ENCODE measurements around the gene LRMDA.

Gene LRMDA

GRCh38 chr10:76444034-76444800 lies 1012.8 kb downstream of the LRMDA start:
- DNase-seq (ENCODE audit: low read depth), result no peak

- no peak for DNase-seq (ENCODE audit: low read depth)
Observed at GRCh38 chr10:76447578-76447977, 1016.2 kb downstream of the LRMDA start.

- DNase-seq (ENCODE audit: low read depth), result no peak
Observed at GRCh38 chr10:76451911-76452310, 1020.5 kb downstream of the LRMDA start.

- DNase-seq (ENCODE audit: low read depth), result no peak
Observed at GRCh38 chr10:76453332-76453731, 1021.9 kb downstream of the LRMDA start.

GRCh38 chr10:76453997-76454396 lies 1022.6 kb downstream of the LRMDA start:
- DNase-seq (ENCODE audit: low read depth), result no peak

- DNase-seq (ENCODE audit: low read depth), result no peak
Observed at GRCh38 chr10:76454506-76455140, 1023.2 kb downstream of the LRMDA start.

GRCh38 chr10:76456197-76456596 lies 1024.8 kb downstream of the LRMDA start:
- DNase-seq (ENCODE audit: low read depth), result no peak

GRCh38 chr10:76459016-76459730 lies 1027.7 kb downstream of the LRMDA start:
- no peak for DNase-seq (ENCODE audit: low read depth)

GRCh38 chr10:76461024-76461423 lies 1029.6 kb downstream of the LRMDA start:
- no peak for DNase-seq (ENCODE audit: low read depth)

- no peak for DNase-seq (ENCODE audit: low read depth)
Observed at GRCh38 chr10:76463111-76463510, 1031.7 kb downstream of the LRMDA start.

- no peak for DNase-seq (ENCODE audit: low read depth)
Observed at GRCh38 chr10:76466836-76467503, 1035.5 kb downstream of the LRMDA start.

- no peak for DNase-seq (ENCODE audit: low read depth)
Observed at GRCh38 chr10:76469675-76470074, 1038.3 kb downstream of the LRMDA start.

GRCh38 chr10:76479103-76479790 lies 1047.8 kb downstream of the LRMDA start:
- DNase-seq (ENCODE audit: low read depth), result no peak

- no peak for DNase-seq (ENCODE audit: low read depth)
Observed at GRCh38 chr10:76481178-76481577, 1049.8 kb downstream of the LRMDA start.

GRCh38 chr10:76487582-76487981 lies 1056.2 kb downstream of the LRMDA start:
- no peak for DNase-seq (ENCODE audit: low read depth)

- DNase-seq (ENCODE audit: low read depth), result no peak
Observed at GRCh38 chr10:76488602-76489001, 1057.2 kb downstream of the LRMDA start.

GRCh38 chr10:76491216-76491615 lies 1059.8 kb downstream of the LRMDA start:
- no peak for DNase-seq (ENCODE audit: low read depth)

- no peak for DNase-seq (ENCODE audit: low read depth)
Observed at GRCh38 chr10:76492026-76492425, 1060.6 kb downstream of the LRMDA start.

GRCh38 chr10:76492678-76493472 lies 1061.5 kb downstream of the LRMDA start:
- DNase-seq (ENCODE audit: low read depth), result no peak

- DNase-seq (ENCODE audit: low read depth), result no peak
Observed at GRCh38 chr10:76497666-76498065, 1066.2 kb downstream of the LRMDA start.

GRCh38 chr10:76504823-76505222 lies 1073.4 kb downstream of the LRMDA start:
- no peak for DNase-seq (ENCODE audit: low read depth)
